GM18861 (cell line): ENCODE results near the gene KBTBD6.
"Not testable (repeated sequence)": the region's sequence is repeated elsewhere in the genome, so short reads cannot be mapped to it uniquely, and the experiment has no call there.

Experiments
- ATAC-seq: cut with Tn5 transposase; IDR thresholded peaks from one replicate; pipeline ENCODE4 v1.9.1; 2021; ENCODE audit not compliant: unreplicated experiment

KBTBD6 gene

GRCh38 chr13:41136396-41137031 is 3.9 kb upstream of the KBTBD6 start:
- ATAC-seq, result no peak

- ATAC-seq, result no peak
These were observed 1.3 kb upstream of the KBTBD6 start for GRCh38 chr13:41133951-41134350.

- ATAC-seq, result not testable (repeated sequence)
These were observed 716 bp downstream of the KBTBD6 start for GRCh38 chr13:41131660-41132511.

- not testable (repeated sequence) for ATAC-seq
These were observed 1.4 kb downstream of the KBTBD6 start for GRCh38 chr13:41131189-41131588.

- ATAC-seq, result no peak
These were observed 2.2 kb downstream of the KBTBD6 start for GRCh38 chr13:41130356-41130755.

GRCh38 chr13:41127701-41128100 is 4.9 kb downstream of the KBTBD6 start:
- ATAC-seq, result no peak

GRCh38 chr13:41122838-41123237 is 9.8 kb downstream of the KBTBD6 start:
- no peak for ATAC-seq

GRCh38 chr13:41117869-41118268 is 14.7 kb downstream of the KBTBD6 start:
- ATAC-seq, result no peak

GRCh38 chr13:41111454-41111853 is 21.1 kb downstream of the KBTBD6 start:
- no peak for ATAC-seq

GRCh38 chr13:41107584-41108014 is 25.0 kb downstream of the KBTBD6 start:
- no peak for ATAC-seq

GRCh38 chr13:41107104-41107571 is 25.5 kb downstream of the KBTBD6 start:
- ATAC-seq, result no peak

- no peak for ATAC-seq
These were observed 32.6 kb downstream of the KBTBD6 start for GRCh38 chr13:41099986-41100385.

GRCh38 chr13:41098761-41099160 is 33.8 kb downstream of the KBTBD6 start:
- no peak for ATAC-seq

GRCh38 chr13:41095681-41096080 is 36.9 kb downstream of the KBTBD6 start:
- ATAC-seq, result not testable (repeated sequence)

- no peak for ATAC-seq
These were observed 46.5 kb downstream of the KBTBD6 start for GRCh38 chr13:41085961-41086585.

- no peak for ATAC-seq
These were observed 52.9 kb downstream of the KBTBD6 start for GRCh38 chr13:41079725-41080124.
